HG02981 (cell line): Measurements from ENCODE around the gene PAQR5.
"Not testable (repeated sequence)": the region's sequence is repeated elsewhere in the genome, so short reads cannot be mapped to it uniquely, and the experiment has no call there.

Experiments
- ATAC-seq: cut with Tn5 transposase; IDR thresholded peaks from one replicate; pipeline ENCODE4 v1.9.1; 2021; ENCODE audit warnings: mild to moderate bottlenecking, moderate library complexity; ENCODE audit not compliant: unreplicated experiment

Gene PAQR5

GRCh38 chr15:69415381-69415780, 116.7 kb downstream of the PAQR5 start:
- no peak for ATAC-seq

GRCh38 chr15:69417581-69417980, 118.9 kb downstream of the PAQR5 start:
- no peak for ATAC-seq

- no peak for ATAC-seq
Measured at GRCh38 chr15:69421498-69421897, 122.8 kb downstream of the PAQR5 start.

GRCh38 chr15:69422336-69422895, 123.7 kb downstream of the PAQR5 start:
- ATAC-seq = no peak

- ATAC-seq = no peak
Measured at GRCh38 chr15:69424001-69424400, 125.3 kb downstream of the PAQR5 start.

GRCh38 chr15:69424748-69425413, 126.2 kb downstream of the PAQR5 start:
- ATAC-seq = no peak

GRCh38 chr15:69433831-69434230, 135.1 kb downstream of the PAQR5 start:
- ATAC-seq = no peak

- no peak for ATAC-seq
Measured at GRCh38 chr15:69434238-69434637, 135.5 kb downstream of the PAQR5 start.

- ATAC-seq = no peak
Measured at GRCh38 chr15:69434679-69435078, 136.0 kb downstream of the PAQR5 start.

- ATAC-seq = no peak
Measured at GRCh38 chr15:69435985-69436384, 137.3 kb downstream of the PAQR5 start.

GRCh38 chr15:69436951-69437350, 138.2 kb downstream of the PAQR5 start:
- ATAC-seq = no peak

GRCh38 chr15:69439623-69440022, 140.9 kb downstream of the PAQR5 start:
- ATAC-seq = no peak

- peak; percentile 54 for ATAC-seq
Measured at GRCh38 chr15:69443032-69443611, 144.4 kb downstream of the PAQR5 start.

- ATAC-seq = no peak
Measured at GRCh38 chr15:69444686-69445085, 146.0 kb downstream of the PAQR5 start.

GRCh38 chr15:69446953-69447352, 148.2 kb downstream of the PAQR5 start:
- no peak for ATAC-seq

GRCh38 chr15:69450221-69450620, 151.5 kb downstream of the PAQR5 start:
- ATAC-seq = not testable (repeated sequence)

GRCh38 chr15:69450968-69451695, 152.4 kb downstream of the PAQR5 start:
- ATAC-seq = no peak

GRCh38 chr15:69451951-69452691, 153.4 kb downstream of the PAQR5 start:
- ATAC-seq = peak; percentile 39

- ATAC-seq = peak; percentile 87
Measured at GRCh38 chr15:69452692-69453521, 154.2 kb downstream of the PAQR5 start, which contains the start of gene RPLP1. RPLP1 (plus strand) TSS chr15:69452818; CDS start chr15:69452949, 131 bp downstream.

- ATAC-seq = no peak
Measured at GRCh38 chr15:69454953-69455352, 156.2 kb downstream of the PAQR5 start.
